HL-60/S4 (cell line): ENCODE data around the gene CCDC80.
"Not testable (repeated sequence)": the region's sequence is repeated elsewhere in the genome, so short reads cannot be mapped to it uniquely, and the experiment has no call there.

ENCODE experiments used
- in situ Hi-C: fragments of 300-500 bp; cut with MboI; formaldehyde crosslinking; loops from 2 replicates; pipeline ENCODE4 v1.14.3; 2022; ENCODE audit warnings: low sequenced_read_pairs

The CCDC80 gene

DNA sequence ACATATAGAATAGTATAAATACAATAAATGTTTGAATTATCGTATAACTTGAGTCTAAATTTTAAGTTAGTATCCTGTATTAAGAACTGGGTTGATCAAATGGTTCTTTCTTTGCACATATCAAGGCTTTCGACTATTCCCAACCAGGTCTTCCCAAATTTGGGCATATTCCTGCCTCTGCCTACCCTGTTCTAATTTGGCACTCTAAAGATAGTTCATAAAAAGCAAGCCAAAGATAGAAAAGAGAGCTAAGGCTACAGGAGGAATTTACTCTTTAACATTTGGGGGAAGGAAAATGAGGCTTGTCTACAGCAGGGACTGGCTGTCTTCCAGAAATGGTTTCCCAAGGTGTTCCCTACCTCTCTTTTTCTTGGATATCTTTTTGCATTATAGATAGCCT is 43.0 kb downstream of the CCDC80 start:
- in situ Hi-C loops, result no loop called here

DNA sequence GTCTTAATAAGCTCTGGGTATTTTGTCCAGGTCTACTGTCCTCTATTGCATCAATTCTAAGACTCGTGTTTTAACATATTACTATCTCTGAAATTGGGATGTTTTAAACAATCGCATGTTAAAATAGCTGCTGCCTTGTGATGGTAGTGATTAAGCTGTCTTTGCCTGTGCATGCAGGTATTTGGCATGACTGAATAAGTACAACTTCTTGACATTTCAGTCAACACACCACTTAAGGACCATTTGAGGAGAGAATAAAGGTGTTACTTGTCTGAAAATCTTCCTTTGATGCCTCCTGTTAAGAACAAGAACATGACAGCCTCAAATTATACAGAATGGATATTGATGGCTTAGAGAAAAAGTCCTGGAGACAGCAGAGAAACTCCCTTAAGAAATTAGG is 46.1 kb downstream of the CCDC80 start:
- in situ Hi-C loops, result no loop called here

DNA sequence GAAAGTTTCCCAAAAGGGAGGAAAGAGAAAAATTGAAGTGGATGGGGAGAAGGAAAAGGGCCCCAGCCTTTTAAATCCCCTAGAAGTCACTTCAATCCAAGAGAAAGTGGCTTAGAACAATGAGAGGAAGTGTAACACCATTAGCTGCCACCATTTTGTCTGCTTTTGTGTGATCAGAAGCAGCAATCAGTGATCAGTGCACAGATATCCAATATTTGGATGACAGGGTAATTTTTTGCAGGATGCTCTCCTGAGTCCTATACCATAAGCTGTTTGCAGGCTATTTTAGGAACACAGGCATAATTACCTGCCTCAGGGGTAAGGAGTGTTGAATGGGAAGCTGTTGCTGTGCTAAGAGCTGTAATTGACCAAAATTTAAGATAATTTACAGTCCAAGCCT is 47.7 kb downstream of the CCDC80 start:
- in situ Hi-C loops, result no loop called here

DNA sequence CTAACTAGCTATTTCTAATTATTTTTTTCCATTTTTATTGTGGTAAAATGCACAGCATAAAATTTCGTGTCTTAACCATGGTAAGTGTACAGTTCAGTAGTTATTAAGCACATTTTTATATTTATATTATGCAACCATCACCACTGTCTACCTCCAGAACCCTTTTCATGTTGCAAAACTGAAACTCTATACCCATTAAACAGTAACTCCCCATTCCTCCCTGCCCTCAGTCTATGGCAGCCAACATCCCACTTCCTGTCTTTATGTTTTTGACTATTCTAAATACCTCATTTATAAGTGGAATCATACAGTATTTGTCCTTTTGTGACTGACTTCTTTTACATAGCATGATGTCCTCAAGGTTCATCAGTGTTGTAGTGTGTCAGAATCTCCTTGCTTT is 53.6 kb downstream of the CCDC80 start:
- in situ Hi-C loops, result no loop called here

DNA sequence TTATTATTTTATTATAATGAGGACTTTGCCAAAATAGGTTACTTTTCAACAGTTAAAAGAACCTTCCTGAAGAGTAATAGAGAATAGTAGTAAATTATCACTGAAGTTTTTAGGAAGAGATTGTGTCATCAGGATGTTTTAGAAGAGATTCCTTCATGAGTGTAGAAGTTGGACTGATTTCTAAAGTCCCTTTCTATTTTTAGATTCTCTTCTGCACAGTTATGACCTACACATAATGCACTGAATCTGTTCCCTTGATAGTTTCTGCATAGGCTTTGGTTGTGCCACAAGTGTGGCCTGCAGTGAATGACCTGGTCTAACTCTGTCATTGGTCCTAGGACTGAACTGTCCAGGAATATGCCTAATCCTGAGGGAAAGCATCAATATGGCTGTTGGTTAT is 55.2 kb downstream of the CCDC80 start:
- in situ Hi-C loops, result no loop called here

DNA sequence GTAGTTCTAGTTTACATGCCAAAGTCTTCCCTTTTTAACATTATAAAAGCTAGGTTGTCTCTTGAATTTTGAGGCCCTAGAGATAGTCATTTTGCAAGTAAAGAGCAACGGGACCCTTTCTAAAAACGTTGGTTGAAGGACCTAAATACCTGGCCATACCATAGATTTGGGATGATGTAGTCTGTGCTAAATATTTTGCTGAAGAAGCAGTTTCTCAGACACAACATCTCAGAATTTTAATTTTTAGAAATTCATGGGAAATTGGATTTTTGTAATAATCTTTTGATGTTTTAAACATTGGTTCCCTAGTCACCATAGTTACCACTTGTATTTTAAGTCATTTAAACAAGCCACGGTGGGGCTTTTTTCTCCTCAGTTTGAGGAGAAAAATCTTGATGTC is 57.8 kb downstream of the CCDC80 start:
- in situ Hi-C loops, result no loop called here

DNA sequence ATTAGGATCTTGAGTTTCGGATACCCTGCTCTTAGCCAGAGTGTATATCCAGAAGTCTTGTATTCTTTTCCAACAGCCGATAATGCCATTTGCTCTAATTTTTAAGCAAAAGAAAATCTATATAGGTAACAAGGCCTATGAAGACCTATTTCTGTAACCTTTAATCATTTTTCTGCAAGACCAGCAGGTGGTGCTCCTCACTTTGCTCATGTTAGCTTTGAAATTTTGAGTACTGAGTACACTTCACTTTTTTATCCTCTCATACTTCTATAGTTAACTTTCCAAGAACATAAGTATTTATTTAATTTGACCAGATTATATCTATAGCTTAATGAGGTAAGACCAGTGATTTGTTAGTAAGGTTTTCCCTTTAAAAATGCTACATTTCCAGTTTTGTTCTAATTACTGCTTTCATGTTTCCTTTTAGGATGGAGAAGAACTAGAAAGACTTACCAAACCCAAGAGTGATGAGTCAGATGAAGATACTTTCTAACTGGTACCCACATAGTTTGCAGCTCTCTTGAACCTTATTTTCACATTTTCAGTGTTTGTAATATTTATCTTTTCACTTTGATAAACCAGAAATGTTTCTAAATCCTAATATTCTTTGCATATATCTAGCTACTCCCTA is 58.6 kb downstream of the CCDC80 start:
- in situ Hi-C loops, result no loop called here

DNA sequence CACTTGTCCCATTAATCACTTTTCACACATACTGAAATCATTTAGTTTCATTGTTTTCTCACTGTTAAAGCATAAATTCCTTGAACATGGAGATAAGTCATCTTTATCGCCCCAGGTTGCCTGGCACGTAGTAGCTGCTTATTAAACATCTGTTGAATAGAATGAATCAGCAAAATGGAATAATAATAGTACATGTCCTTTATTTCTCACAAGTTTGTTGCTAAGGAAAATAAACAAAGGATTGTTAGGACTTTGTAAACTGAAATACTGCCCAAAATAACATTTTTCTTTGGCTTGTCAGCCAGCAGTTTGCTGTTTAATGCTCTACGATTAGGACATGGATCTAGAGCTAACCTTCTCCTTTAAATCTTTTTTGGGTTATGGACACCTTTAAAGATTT is 61.2 kb downstream of the CCDC80 start:
- in situ Hi-C loops, result no loop called here

DNA sequence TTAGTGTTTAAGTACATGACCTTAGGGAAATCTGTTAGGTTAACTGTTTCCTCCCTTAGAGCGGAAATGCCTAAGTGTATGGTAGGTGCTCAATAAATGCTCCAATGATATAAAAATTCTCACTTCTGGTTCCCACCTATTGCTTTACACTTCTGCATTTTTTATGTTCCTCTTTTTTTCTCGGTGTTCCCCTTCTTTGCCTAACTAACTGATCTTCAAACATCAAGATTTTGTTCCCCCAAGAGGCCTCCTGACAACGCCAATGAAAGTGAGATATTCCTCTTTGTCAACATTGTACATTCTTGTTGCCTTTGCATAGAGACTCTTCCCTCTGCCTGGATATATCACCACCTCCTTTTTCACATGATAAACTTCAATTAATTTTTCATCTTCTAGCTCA is 61.7 kb downstream of the CCDC80 start:
- in situ Hi-C loops, result no loop called here

DNA sequence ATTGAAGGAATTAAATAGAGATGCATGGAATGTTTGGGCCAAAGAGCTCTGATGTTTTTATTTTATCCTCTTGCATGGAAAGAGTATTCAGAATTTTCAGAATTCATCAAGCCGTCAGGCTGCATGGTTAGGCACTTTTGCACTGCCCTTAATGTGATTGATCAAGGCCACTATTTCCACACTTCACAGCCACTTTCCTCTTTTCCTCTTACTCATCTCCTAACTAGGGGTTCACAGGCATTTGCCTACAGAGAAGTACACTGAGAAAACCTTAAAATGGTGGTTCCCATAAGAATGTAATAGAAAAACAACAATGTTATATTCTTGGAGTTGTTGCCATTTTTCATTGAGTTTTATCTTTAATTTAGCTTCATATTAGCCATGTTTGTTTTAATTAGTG is 68.2 kb downstream of the CCDC80 start:
- in situ Hi-C loops, result no loop called here

DNA sequence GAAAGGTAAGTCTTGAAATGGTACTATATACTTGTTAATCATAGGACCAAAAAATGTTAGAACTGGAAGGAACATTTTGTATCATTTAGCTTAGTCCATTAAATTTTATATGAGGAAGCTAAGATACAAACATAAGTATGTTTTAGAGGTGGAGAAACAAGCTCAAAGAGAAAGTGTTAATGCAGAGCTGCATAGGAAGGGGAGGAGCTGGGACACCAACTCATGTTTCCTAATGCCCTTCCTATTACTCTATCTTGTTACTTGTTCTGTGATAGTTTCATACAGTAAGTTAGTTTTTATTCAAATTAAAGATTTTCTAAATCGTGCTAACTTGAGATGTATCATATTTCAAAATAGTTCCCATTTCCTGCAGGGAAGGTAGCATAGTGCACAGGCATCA is 71.7 kb downstream of the CCDC80 start:
- in situ Hi-C loops, result no loop called here

DNA sequence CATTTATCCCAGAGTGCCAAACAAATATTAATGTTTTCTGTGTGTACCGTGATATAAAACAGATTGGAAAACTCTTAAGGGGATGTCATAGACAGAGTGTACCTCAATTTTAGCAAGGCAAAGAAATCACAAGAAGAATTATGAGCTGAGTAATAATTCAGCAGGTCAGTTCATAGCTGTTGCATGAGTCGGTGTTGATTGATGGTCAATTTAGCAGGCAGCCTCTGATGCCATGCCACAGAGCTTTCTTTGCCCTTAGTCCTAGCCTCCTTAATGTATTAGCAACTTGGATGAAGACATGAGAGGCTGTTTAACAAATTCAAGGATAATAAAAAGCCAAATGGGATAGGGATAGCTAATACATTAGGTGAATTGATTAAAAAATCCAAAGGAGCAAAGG is 72.3 kb downstream of the CCDC80 start:
- in situ Hi-C loops, result no loop called here

DNA sequence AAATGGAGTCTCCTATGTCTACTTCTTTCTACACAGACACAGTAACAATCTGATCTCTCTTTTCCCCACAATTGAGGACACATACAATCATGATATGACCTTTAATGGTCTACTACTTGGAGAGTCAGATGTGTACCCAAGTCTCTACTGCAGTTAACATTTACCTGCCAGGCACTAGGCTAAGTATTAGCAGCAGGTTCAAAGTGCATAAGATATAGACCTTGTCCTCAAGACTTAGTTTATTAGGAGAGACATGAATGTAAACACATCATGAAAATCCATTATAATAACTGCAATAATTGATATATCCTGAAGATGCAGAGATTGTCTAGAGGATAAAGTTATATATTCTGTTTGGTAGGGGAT is 76.0 kb downstream of the CCDC80 start:
- in situ Hi-C loops, result no loop called here

DNA sequence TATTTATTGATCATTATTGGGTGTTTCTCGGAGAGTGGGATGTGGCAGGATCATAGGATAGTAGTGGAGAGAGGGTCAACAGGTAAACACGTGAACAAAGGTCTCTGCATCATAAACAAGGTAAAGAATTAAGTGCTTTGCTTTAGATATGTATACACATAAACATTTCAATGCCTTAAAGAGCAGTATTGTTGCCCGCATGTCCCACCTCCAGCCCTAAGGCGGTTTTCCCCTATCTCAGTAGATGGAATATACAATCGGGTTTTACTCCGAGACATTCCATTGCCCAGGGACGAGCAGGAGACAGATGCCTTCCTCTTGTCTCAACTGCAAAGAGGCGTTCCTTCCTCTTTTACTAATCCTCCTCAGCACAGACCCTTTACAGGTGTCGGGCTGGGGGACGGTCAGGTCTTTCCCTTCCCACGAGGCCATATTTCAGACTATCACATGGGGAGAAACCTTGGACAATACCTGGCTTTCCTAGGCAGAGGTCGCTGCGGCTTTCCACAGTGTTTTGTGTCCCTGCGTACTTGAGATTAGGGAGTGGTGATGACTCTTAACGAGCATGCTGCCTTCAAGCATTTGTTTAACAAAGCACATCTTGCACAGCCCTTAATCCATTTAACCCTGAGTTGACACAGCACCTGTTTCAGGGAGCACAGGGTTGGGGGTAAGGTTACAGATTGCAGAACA is 76.5 kb downstream of the CCDC80 start:
- in situ Hi-C loops, result not testable (repeated sequence)

DNA sequence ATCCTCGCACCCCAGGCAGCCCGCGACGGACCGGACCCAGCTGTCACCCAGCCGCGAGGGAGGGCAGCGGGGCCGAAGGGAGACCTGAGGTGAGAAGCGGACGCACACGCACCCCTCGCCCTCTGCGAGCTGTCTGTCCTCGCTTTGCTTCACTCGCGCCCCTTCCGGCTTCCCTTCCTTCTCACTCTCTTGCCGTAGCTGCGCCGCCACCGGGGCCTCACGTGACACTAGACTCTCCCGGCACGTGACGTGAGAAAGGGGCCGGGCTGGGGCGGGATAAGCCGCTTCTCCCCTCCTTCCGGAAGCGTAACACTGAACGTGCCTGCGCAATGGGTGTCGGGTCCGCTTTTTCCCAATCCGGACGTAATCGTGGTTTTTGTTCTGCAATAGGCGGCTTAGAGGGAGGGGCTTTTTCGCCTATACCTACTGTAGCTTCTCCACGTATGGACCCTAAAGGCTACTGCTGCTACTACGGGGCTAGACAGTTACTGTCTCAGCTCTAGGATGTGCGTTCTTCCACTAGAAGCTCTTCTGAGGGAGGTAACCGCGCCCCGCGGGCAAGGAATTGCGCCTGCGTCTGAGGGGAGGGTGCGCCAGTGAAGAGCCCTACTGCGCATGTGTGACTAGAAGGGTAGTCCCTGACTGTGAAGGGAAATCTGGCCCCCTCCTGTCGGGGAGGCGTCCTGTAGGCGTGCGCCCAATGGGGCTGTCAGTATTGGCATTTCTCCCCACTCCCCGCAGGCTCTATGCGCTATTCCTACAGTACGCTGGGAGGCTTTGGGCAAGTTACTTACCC is 79.0 kb downstream of the CCDC80 start, which contains the start of the genes ATG3 and SLC35A5:
ATG3 (minus strand) TSS at position 229 of the 796 bp plus-strand sequence. CDS start 434 bp downstream, outside the sequence.
SLC35A5 (plus strand) TSS at position 312 of the 796 bp plus-strand sequence. CDS start 1,359 bp downstream, outside the sequence.
- in situ Hi-C loops, result no loop called here

DNA sequence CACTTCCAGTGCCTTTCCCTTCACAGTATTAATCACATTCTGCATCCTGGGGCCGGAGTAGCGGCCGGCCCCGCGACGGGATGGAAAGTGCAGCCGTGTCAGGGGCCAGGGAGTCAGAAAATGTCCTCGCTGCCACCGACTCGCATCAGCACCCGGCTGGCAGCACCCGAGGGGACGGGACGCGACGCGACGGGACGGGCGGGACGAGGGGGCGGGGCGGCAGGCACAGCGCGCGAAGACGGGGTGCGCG is 79.5 kb downstream of the CCDC80 start:
- in situ Hi-C loops, result no loop called here

DNA sequence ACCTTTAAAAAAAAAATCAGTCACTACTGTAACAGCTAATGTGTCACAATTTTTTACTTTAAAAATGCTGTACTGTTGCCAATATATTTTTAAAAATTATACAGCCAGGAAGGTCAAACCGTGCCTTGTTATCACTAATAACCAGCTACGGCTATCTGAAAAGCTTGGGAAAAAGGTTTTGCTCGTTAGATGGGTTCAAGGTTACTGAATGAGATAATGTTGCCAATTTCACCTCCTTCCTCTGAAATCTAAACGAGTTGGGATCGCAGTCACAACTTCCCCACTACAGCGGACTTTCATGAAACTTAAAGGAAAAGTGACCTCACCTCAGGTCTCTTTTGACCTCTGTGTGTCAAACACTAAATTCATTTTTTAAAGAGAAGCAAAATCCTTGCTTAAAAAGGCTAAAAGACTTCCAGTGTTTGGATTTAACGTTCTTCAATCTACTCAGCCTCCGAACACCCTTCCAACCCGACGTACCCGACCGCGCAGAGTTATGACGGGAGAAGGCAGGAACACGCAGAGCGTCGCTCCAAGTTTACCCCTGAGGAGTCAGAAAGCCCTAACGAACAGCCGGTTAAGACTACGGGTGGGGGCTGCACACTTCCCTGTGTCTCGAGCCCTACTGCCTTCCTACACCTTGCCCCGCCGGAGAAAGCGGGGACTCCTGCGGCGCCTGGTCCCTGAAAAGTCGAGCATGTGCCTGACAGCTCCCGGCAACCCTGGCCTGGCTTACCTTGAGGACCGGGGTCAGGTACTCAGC is 80.0 kb downstream of the CCDC80 start:
- in situ Hi-C loops, result no loop called here

DNA sequence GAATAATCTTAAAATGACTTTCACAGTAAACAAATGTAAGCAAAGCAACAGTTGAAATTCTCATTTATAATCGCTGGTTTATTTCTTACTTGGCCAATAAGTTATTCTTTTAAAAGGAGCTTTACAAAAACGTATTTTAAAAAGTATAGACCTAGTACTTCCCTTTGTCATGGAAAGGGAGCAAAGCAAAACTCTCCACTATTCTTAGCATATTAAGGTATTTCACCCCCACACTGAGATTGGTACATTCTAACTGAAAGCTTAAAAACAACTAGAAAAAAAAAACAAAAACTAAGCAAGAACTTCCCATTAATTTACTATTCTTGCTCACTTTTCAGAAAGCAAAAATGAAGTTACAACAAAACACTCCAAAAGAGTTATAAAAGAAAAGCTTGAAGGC is 80.6 kb downstream of the CCDC80 start:
- in situ Hi-C loops, result no loop called here

DNA sequence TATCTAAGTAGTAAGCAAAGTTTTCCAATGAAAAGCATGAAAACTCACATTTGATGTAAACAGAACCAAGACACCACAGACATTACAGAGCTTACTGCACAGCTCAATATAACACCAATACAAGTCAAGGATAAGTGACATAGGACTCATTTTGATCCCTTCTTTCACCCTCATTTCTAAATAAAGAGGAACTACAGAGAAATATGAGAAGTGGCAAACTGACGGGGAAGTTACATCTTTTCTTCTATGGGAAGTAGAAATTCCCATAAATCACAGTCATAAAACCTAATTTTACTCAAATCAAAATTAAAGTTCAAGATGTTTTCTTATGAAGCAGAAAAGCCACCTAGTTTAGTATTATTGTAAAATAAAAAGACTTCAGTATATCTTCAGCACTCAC is 83.0 kb downstream of the CCDC80 start:
- in situ Hi-C loops, result no loop called here

DNA sequence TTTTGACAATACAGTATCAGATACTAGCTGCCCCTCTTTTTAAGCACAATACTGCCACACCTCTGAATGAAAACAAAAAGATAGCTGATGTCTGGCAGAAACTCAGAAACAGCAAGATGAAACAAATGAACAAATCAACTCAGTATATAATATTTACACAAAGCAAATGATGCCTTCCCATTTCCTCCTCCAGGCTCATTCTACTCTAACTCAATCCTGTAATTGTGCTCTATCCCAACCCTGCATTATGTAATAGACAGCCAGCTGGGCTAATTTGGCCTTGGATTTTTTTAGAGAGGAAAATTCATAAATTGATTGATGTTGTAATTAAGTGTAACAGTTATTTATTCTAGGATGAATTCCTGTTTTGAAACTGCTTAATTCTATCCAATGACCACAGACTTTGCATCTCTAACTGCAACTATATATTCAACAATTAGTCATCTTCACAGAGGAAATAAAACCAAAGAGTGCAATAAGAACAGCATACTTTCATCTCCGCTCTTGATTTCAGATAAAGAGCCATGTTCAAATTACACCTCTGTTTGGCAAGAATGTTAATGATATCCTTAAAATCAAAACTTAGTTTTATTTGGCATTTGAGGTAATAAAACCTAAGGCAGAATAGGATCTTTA is 85.3 kb downstream of the CCDC80 start:
- in situ Hi-C loops, result no loop called here

DNA sequence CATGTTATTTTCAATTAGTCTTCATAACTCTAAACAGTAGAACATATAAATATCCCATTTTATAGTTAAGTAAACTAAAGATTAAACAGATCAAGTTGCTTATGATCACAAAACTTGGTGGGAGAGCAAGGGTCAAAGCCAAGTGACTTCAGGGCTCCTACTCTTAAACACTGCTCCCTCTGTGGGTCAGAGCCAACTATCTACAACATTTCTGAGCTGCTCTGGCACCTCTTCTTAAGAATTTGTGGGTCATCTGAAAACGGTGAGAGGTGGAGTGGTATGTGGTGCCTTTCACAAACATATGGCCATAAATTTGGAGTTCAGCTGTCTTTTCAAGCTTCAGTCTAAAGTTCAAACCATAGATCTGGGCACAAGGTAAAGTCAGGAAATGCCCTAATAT is 90.1 kb downstream of the CCDC80 start:
- in situ Hi-C loops, result no loop called here
